ENCODE measurements around the gene ITGB8. TPM values are rescaled to one million over a fixed set of nuclear protein-coding genes. Genes with fewer than 3 reads are reported as not detected.

Gene ITGB8
- total and polyA plus RNA-seq, 9 of the 15 experiments (the other 6 are each of a cell fraction or from before 2014, with no cell fraction given): under 0.01 to 0.03 (median 0.02) TPM; not detected in 6

DNA sequence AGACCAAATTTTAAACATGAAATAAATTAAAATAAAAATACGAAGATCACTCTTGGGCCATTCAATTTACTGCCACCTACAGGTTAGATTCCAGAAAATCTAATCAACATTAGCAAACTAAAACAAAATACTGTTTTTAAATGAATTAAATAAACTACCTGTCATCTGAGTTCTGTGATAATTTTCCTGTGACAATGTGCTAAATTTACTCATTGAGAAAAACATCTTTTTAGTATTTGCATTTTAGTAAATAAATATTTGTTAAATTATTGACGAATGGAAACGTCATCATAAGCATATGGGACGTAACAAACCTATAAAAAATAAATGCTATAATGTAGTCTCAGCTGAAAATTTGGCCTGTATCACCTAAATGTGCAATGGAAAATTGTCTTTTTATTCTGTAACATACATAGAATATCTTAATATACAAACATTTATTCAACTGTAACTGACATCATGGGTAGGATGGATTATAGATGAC lies 72.1 kb downstream of the ITGB8 start:
- 9% methylated on average over 4 of the region's 4 CpGs for WGBS (ENCODE audit: insufficient coverage, low coverage, missing lambda C conversion rate)
- CTCF ChIA-PET (ENCODE audit: low intra/inter-chr PET ratio): no interaction called here
- no peak for TF ChIP-seq ZC3H4 (CRISPR knock-in tag; IDR thresholded peaks at IDR 0.05; ENCODE audit: borderline replicate concordance)
- TF ChIP-seq, protein P1, sequence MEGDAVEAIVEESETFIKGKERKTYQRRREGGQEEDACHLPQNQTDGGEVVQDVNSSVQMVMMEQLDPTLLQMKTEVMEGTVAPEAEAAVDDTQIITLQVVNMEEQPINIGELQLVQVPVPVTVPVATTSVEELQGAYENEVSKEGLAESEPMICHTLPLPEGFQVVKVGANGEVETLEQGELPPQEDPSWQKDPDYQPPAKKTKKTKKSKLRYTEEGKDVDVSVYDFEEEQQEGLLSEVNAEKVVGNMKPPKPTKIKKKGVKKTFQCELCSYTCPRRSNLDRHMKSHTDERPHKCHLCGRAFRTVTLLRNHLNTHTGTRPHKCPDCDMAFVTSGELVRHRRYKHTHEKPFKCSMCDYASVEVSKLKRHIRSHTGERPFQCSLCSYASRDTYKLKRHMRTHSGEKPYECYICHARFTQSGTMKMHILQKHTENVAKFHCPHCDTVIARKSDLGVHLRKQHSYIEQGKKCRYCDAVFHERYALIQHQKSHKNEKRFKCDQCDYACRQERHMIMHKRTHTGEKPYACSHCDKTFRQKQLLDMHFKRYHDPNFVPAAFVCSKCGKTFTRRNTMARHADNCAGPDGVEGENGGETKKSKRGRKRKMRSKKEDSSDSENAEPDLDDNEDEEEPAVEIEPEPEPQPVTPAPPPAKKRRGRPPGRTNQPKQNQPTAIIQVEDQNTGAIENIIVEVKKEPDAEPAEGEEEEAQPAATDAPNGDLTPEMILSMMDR (IDR thresholded peaks at IDR 0.05 in 2 of 3, conservative IDR thresholded peaks at IDR 0.05 in 1 of 3; ENCODE audit: insufficient read depth in 2 of 3, low read depth in 1 of 3, low read length in 3 of 3): peak in 1 of 3 experiments; percentile 29; a peak in 2 of 6 replicates

DNA sequence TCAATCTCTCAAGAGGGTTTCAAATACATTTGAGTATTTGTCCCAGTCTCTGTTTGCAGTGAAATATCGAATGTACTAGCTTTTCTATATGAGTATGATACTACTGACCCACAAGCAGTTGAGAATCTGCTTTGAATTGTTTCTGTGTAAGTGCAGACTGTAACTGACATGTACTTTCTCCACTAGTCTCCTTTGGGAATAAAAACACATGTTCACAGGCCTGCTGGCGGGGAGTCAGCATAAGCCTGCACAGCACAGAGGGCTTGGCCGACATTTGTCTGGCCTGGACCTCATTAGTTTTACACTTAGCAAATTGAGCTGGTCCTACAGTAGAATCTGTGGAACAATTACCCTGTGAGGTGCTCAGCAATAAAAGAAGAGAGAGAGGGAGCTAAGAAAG lies 72.6 kb downstream of the ITGB8 start:
- FAIRE-seq (no peak), ATAC-seq (no peak), DNase-seq (ENCODE audit: extremely low read depth in 1 of 4, low spot score in 3 of 4) (no peak)
- intact Hi-C loops (cut with micrococcal nuclease) (no loop called here), in situ Hi-C loops (cut with MboI) (no loop called here)
- Histone ChIP-seq H3K9me3 (replicated peaks; ENCODE audit: control insufficient read depth, insufficient read depth, low read depth, low read length) (no peaks in the 10 kb centered on the region), H3K4me2 (ENCODE audit: insufficient read depth, low read length) (no peak overlapping the region), H3K79me2 (ENCODE audit: control insufficient read depth, insufficient read depth, low read length) (no peaks in the 10 kb centered on the region), H3K27me3 (ENCODE audit: control insufficient read depth in 2 of 2, insufficient read depth in 2 of 2, low read length in 2 of 2) (no peaks in the 10 kb centered on the region), H3K4me3 (no peak overlapping the region), H3K9ac (ENCODE audit: insufficient read depth in 1 of 2, low read depth in 2 of 2, low read length in 2 of 2) (no peak overlapping the region), H3K27ac (ENCODE audit: extremely low read depth, low read depth, low read length) (no peak overlapping the region), H3K4me1 (replicated peaks in 1 of 2; ENCODE audit: control insufficient read depth in 2 of 2, insufficient read depth in 2 of 2, low read length in 2 of 2) (no peaks in the 10 kb centered on the region), H3K9me1 (ENCODE audit: control insufficient read depth, insufficient read depth, low read length) (no peaks in the 10 kb centered on the region), H2AFZ (ENCODE audit: low read depth, low read length) (no peak overlapping the region), H3K36me3 (ENCODE audit: control insufficient read depth, insufficient read depth, low read length) (no peaks in the 10 kb centered on the region), H4K20me1 (replicated peaks; ENCODE audit: control insufficient read depth, insufficient read depth, low read length) (no peaks in the 10 kb centered on the region)
- WGBS (ENCODE audit: insufficient coverage, low coverage, missing lambda C conversion rate): 0% methylated on average over 3 of the region's 3 CpGs
- ChIA-PET POLR2A (no interaction called here), CTCF (ENCODE audit: low intra/inter-chr PET ratio) (no interaction called here)
- no TSS peak for BruUV-seq (replicated peaks)
- TF ChIP-seq, protein P2, sequence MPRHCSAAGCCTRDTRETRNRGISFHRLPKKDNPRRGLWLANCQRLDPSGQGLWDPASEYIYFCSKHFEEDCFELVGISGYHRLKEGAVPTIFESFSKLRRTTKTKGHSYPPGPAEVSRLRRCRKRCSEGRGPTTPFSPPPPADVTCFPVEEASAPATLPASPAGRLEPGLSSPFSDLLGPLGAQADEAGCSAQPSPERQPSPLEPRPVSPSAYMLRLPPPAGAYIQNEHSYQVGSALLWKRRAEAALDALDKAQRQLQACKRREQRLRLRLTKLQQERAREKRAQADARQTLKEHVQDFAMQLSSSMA (CRISPR knock-in tag; IDR thresholded peaks at IDR 0.05): no peak
- no peak for TF ChIP-seq RCOR1 (IDR thresholded peaks at IDR 0.05; ENCODE audit: borderline replicate concordance in 1 of 2, low read depth in 2 of 2, low read length in 2 of 2)
- TF ChIP-seq, protein P3, sequence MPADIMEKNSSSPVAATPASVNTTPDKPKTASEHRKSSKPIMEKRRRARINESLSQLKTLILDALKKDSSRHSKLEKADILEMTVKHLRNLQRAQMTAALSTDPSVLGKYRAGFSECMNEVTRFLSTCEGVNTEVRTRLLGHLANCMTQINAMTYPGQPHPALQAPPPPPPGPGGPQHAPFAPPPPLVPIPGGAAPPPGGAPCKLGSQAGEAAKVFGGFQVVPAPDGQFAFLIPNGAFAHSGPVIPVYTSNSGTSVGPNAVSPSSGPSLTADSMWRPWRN (IDR thresholded peaks at IDR 0.05; ENCODE audit: low read depth): no peak
- no peak for TF ChIP-seq SIN3A (IDR thresholded peaks at IDR 0.05; ENCODE audit: borderline replicate concordance in 2 of 2, control insufficient read depth in 1 of 2, low read depth in 2 of 2, low read length in 2 of 2)
- TF ChIP-seq, protein P4, sequence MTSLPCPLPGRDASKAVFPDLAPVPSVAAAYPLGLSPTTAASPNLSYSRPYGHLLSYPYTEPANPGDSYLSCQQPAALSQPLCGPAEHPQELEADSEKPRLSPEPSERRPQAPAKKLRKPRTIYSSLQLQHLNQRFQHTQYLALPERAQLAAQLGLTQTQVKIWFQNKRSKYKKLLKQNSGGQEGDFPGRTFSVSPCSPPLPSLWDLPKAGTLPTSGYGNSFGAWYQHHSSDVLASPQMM (CRISPR knock-in tag; IDR thresholded peaks at IDR 0.05): no peak
- TF ChIP-seq SMAD4 (CRISPR knock-in tag; conservative IDR thresholded peaks at IDR 0.05): no peak
- no peak for TF ChIP-seq MECOM (CRISPR knock-in tag; IDR thresholded peaks at IDR 0.05)
- no peak for TF ChIP-seq ZFPM2 (CRISPR knock-in tag; IDR thresholded peaks at IDR 0.05)
- TF ChIP-seq STAT5B (CRISPR knock-in tag; IDR thresholded peaks at IDR 0.05): no peak

More for the DNA sequence above, 72.1 kb downstream of the ITGB8 start:
- no peak for DNase-seq (ENCODE audit: extremely low read depth in 1 of 4, low spot score in 3 of 4)
- Histone ChIP-seq H3K27me3 (ENCODE audit: control insufficient read depth in 2 of 2, insufficient read depth in 2 of 2, low read length in 2 of 2) (no peaks in the 10 kb centered on the region), H3K36me3 (ENCODE audit: control insufficient read depth, insufficient read depth, low read length) (no peaks in the 10 kb centered on the region), H3K4me2 (ENCODE audit: insufficient read depth, low read length) (no peak overlapping the region), H4K20me1 (replicated peaks; ENCODE audit: control insufficient read depth, insufficient read depth, low read length) (no peaks in the 10 kb centered on the region), H3K9me1 (ENCODE audit: control insufficient read depth, insufficient read depth, low read length) (no peaks in the 10 kb centered on the region), H3K9me3 (replicated peaks; ENCODE audit: control insufficient read depth, insufficient read depth, low read depth, low read length) (no peaks in the 10 kb centered on the region), H3K27ac (ENCODE audit: extremely low read depth, low read depth, low read length) (no peak overlapping the region), H2AFZ (ENCODE audit: low read depth, low read length) (no peak overlapping the region), H3K4me3 (no peak overlapping the region), H3K9ac (ENCODE audit: insufficient read depth in 1 of 2, low read depth in 2 of 2, low read length in 2 of 2) (no peak overlapping the region), H3K4me1 (replicated peaks in 1 of 2; ENCODE audit: control insufficient read depth in 2 of 2, insufficient read depth in 2 of 2, low read length in 2 of 2) (no peaks in the 10 kb centered on the region), H3K79me2 (ENCODE audit: control insufficient read depth, insufficient read depth, low read length) (no peaks in the 10 kb centered on the region)
- intact Hi-C loops (cut with micrococcal nuclease) (no loop called here), in situ Hi-C loops (cut with MboI) (no loop called here)
- no peak for ATAC-seq
- POLR2A ChIA-PET: no interaction called here
- BruUV-seq (replicated peaks): no TSS peak
- no peak for FAIRE-seq
